GM23338 (cell line): ENCODE results near the gene SPC24.

ENCODE experiments used
- CREB1 ChIP-seq: fragments of 250-450 bp; sonication (Bioruptor Pico); IDR thresholded peaks from 2 replicates; pipeline ENCODE4 v1.5.0; 2020; ENCODE audit warnings: low read depth, mild to moderate bottlenecking, moderate library complexity
- EZH2 ChIP-seq: fragments of 200-600 bp; sonication (generic); IDR thresholded peaks from one replicate; pipeline ENCODE4 v1.8.0; 2017; ENCODE audit warnings: antibody characterized with exemption, mild to moderate bottlenecking, low read depth; ENCODE audit not compliant: unreplicated experiment
- EZH2phosphoT487 ChIP-seq: fragments of 200-600 bp; sonication (generic); IDR thresholded peaks from one replicate; pipeline ENCODE4 v1.8.1; 2018; ENCODE audit warnings: antibody characterized with exemption; ENCODE audit not compliant: unreplicated experiment
- POLR2AphosphoS5 ChIP-seq: IDR thresholded peaks from 2 replicates; pipeline ENCODE4 v1.6.1; 2016; ENCODE audit warnings: antibody characterized with exemption, low read depth
- STAT1 ChIP-seq: IDR thresholded peaks from one replicate; pipeline ENCODE4 v1.6.1; 2016; ENCODE audit warnings: antibody characterized with exemption; ENCODE audit not compliant: unreplicated experiment
- TF ChIP-seq, protein P1 (sequence below), 2 experiments: fragments of 200-600 bp in 1 of 2; sonication (generic) in 1 of 2; conservative IDR thresholded peaks; 2 replicates each; pipeline versions ENCODE4 v1.5.1 to v1.6.1; 2016 to 2017; ENCODE audit warnings: antibody characterized with exemption in 2 of 2, low read depth in 2 of 2, mild to moderate bottlenecking in 2 of 2, moderate library complexity in 1 of 2
- TF ChIP-seq, protein P2 (sequence below): IDR thresholded peaks from 2 replicates; pipeline ENCODE4 v1.6.1; 2016; ENCODE audit warnings: antibody characterized with exemption

DNA sequence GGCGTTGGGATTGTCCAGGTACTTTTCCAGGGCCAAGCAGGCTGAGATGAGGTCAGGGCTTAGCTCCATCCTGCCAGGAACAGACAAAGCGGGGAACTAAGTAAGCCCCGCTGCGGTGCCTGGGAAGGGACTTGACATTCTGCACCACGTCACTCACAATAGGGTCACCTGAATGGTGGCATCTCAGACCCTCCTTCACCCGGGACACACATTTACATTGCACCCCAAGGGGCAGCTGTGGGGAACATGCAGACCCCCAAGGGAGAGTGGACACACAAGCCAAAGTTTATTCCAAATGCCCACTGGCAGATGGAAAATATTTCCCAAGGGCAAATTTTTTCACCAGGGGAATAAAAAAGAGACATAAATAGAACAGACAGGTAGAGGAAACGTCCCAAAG, 20.3 kb upstream of the SPC24 start:
- TF ChIP-seq EZH2phosphoT487 (no peak), EZH2 (no peak), POLR2AphosphoS5 (no peak), STAT1 (no peak), CREB1 (CRISPR knock-in tag) (no peak)
- TF ChIP-seq, protein P1, sequence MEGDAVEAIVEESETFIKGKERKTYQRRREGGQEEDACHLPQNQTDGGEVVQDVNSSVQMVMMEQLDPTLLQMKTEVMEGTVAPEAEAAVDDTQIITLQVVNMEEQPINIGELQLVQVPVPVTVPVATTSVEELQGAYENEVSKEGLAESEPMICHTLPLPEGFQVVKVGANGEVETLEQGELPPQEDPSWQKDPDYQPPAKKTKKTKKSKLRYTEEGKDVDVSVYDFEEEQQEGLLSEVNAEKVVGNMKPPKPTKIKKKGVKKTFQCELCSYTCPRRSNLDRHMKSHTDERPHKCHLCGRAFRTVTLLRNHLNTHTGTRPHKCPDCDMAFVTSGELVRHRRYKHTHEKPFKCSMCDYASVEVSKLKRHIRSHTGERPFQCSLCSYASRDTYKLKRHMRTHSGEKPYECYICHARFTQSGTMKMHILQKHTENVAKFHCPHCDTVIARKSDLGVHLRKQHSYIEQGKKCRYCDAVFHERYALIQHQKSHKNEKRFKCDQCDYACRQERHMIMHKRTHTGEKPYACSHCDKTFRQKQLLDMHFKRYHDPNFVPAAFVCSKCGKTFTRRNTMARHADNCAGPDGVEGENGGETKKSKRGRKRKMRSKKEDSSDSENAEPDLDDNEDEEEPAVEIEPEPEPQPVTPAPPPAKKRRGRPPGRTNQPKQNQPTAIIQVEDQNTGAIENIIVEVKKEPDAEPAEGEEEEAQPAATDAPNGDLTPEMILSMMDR (conservative IDR thresholded peaks at IDR 0.05; ENCODE audit: low read depth in 2 of 2): no peak
- TF ChIP-seq, protein P2, sequence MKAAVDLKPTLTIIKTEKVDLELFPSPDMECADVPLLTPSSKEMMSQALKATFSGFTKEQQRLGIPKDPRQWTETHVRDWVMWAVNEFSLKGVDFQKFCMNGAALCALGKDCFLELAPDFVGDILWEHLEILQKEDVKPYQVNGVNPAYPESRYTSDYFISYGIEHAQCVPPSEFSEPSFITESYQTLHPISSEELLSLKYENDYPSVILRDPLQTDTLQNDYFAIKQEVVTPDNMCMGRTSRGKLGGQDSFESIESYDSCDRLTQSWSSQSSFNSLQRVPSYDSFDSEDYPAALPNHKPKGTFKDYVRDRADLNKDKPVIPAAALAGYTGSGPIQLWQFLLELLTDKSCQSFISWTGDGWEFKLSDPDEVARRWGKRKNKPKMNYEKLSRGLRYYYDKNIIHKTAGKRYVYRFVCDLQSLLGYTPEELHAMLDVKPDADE: no peak
